CD4-positive, alpha-beta T cell (primary cell): ENCODE measurements around the gene EPHB1. TPM values are rescaled to one million over a fixed set of nuclear protein-coding genes. Genes with fewer than 3 reads are reported as not detected.
"Not testable (repeated sequence)": the region's sequence is repeated elsewhere in the genome, so short reads cannot be mapped to it uniquely, and the experiment has no call there.

Source experiments
- ATAC-seq: fragments of 200-7000 bp; cut with Tn5 transposase; one replicate; pipeline ENCODE4 v1.10.0; 2022; ENCODE audit warnings: mild to moderate bottlenecking; ENCODE audit not compliant: poor library complexity
- CTCF ChIA-PET: fragments of 350-600 bp; sonication (Branson Sonifier 250); formaldehyde crosslinking; loops from one replicate; lab custom pipeline; 2021; ENCODE audit warnings: antibody characterized with exemption, inconsistent platforms; lab: Charles Lee
- POLR2A ChIA-PET: fragments of 350-600 bp; sonication (Branson Sonifier 250); formaldehyde crosslinking; loops from one replicate; lab custom pipeline; 2021; ENCODE audit warnings: antibody characterized with exemption, inconsistent platforms; lab: Charles Lee
- DNase-seq, 14 experiments: peaks; one replicate each; pipeline ENCODE4 v3.0.0-alpha.2; 2013 to 2020; ENCODE audit warnings: mixed read lengths in 2 of 14
- H3K27ac ChIP-seq, 2 donors: one replicate each; pipeline versions ENCODE4 v1.5.1 to v1.7.0; 2013; ENCODE audit warnings: low read length in 2 of 2, low read depth in 1 of 2, mild to moderate bottlenecking in 1 of 2
- H3K27me3 ChIP-seq, 2 experiments: 1 replicate in 1 of 2; 2 replicates in 1 of 2; pipeline versions ENCODE4 v1.6.1 to v1.7.0; 2013; ENCODE audit warnings: low read length in 2 of 2, control low read depth in 1 of 2, mild to moderate bottlenecking in 1 of 2, moderate library complexity in 1 of 2; ENCODE audit not compliant: insufficient read depth in 2 of 2, control insufficient read depth in 1 of 2
- H3K36me3 ChIP-seq: one replicate; pipeline ENCODE4 v1.6.1; 2013; ENCODE audit warnings: low read length, control low read depth; ENCODE audit not compliant: insufficient read depth
- H3K4me1 ChIP-seq: one replicate; pipeline ENCODE4 v1.6.1; 2013; ENCODE audit warnings: low read length, control low read depth; ENCODE audit not compliant: insufficient read depth
- H3K4me3 ChIP-seq: one replicate; pipeline ENCODE4 v1.5.1; 2013; ENCODE audit warnings: mild to moderate bottlenecking, low read length, moderate library complexity
- H3K9me3 ChIP-seq, 2 experiments: 1 replicate in 1 of 2; 2 replicates in 1 of 2; pipeline versions ENCODE4 v1.6.1 to v1.7.0; 2013; ENCODE audit warnings: low read length in 2 of 2, mild to moderate bottlenecking in 2 of 2, control low read depth in 1 of 2, moderate library complexity in 1 of 2; ENCODE audit not compliant: control insufficient read depth in 1 of 2, insufficient read depth in 1 of 2
- H3K27ac Mint-ChIP-seq: one replicate; pipeline ENCODE4 v1.8.0; 2020; ENCODE audit warnings: mixed read lengths
- H3K27me3 Mint-ChIP-seq: one replicate; pipeline ENCODE4 v1.8.0; 2021; ENCODE audit warnings: mixed read lengths
- H3K36me3 Mint-ChIP-seq: one replicate; pipeline ENCODE4 v1.8.0; 2021; ENCODE audit warnings: low read depth, mixed read lengths
- H3K4me1 Mint-ChIP-seq: one replicate; pipeline ENCODE4 v1.8.0; 2021; ENCODE audit warnings: low read depth, mixed read lengths
- H3K4me3 Mint-ChIP-seq: one replicate; pipeline ENCODE4 v1.8.0; 2020; ENCODE audit warnings: mild to moderate bottlenecking, mixed read lengths
- H3K9me3 Mint-ChIP-seq: one replicate; pipeline ENCODE4 v1.8.0; 2020; ENCODE audit warnings: mixed read lengths
- intact Hi-C, 2 experiments: fragments of 100-400 bp; cut with DNase I in 1 of 2; cut with micrococcal nuclease in 1 of 2; formaldehyde crosslinking; loops; one replicate each; pipeline versions ENCODE4 v1.15.1 to v1.9.0; 2023 to 2025; cut with DNase I, micrococcal nuclease
- total RNA-seq, 174 experiments: library from RNA in 2 of 174; stranded (reverse) in 2 of 174; gene quantifications; one replicate each; pipeline ENCODE4 v1.2.3 and lab custom pipeline; 2021 to 2026
- TF ChIP-seq, protein P1 (sequence below): fragments of 200-600 bp; IDR thresholded peaks from one replicate; pipeline ENCODE4 v1.8.0; 2022; ENCODE audit warnings: antibody characterized with exemption, mild to moderate bottlenecking

EPHB1 gene
- total RNA-seq, 2 experiments from 2014 or later: 0.08 to 0.49 TPM

DNA sequence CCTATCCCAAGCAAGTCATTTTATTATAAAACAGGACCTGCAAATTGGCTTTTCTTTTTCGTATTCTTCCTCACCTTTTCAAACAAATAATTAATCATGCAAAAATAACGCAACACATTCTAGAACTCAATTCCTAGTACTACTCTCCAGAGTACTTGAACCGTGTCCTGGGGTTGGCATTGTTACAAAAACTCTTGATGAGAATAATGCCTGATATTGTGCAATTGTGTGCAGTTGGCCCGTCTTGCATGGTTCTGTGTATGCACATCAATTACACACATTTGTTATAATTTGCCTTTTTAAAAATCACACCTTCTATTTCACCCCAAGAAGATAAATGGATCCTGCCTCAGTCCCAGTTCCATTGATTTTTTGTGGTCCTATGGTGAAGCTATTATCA is 205.4 kb downstream of the EPHB1 start:
- intact Hi-C loops: no loop called here
- H3K9me3 ChIP-seq: no peaks in the 10 kb centered on the region
- Mint-ChIP-seq H3K4me3 (no peak overlapping the region), H3K4me1 (no peaks in the 10 kb centered on the region), H3K27me3 (peaks cover 8% of the 10 kb centered on the region), H3K9me3 (no peaks in the 10 kb centered on the region), H3K27ac (no peak overlapping the region), H3K36me3 (no peaks in the 10 kb centered on the region)
- TF ChIP-seq, protein P1, sequence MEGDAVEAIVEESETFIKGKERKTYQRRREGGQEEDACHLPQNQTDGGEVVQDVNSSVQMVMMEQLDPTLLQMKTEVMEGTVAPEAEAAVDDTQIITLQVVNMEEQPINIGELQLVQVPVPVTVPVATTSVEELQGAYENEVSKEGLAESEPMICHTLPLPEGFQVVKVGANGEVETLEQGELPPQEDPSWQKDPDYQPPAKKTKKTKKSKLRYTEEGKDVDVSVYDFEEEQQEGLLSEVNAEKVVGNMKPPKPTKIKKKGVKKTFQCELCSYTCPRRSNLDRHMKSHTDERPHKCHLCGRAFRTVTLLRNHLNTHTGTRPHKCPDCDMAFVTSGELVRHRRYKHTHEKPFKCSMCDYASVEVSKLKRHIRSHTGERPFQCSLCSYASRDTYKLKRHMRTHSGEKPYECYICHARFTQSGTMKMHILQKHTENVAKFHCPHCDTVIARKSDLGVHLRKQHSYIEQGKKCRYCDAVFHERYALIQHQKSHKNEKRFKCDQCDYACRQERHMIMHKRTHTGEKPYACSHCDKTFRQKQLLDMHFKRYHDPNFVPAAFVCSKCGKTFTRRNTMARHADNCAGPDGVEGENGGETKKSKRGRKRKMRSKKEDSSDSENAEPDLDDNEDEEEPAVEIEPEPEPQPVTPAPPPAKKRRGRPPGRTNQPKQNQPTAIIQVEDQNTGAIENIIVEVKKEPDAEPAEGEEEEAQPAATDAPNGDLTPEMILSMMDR: no peak
- DNase-seq: no peak
- H3K27ac ChIP-seq: no peak overlapping the region
- ChIA-PET CTCF (no interaction called here), POLR2A (no interaction called here)
- H3K4me3 ChIP-seq: no peak overlapping the region
- ATAC-seq: no peak
- H3K36me3 ChIP-seq: no peaks in the 10 kb centered on the region
- no peaks in the 10 kb centered on the region for H3K27me3 ChIP-seq
- H3K4me1 ChIP-seq: no peaks in the 10 kb centered on the region

DNA sequence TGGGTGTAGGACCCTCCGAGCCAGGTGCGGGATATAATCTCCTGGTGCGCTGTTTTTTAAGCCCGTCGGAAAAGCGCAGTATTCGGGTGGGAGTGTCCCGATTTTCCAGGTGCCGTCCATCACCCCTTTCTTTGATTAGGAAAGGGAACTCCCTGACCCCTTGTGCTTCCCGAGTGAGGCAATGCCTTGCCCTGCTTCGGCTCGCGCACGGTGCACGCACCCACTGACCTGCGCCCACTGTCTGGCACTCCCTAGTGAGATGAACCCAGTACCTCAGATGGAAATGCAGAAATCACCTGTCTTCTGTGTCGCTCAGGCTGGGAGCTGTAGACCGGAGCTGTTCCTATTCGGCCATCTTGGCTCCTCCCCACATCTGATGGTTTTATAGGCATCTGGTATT is 210.6 kb downstream of the EPHB1 start:
- H3K27me3 ChIP-seq, intact Hi-C loops, POLR2A ChIA-PET, H3K4me3 Mint-ChIP-seq, H3K4me1 ChIP-seq, H3K27ac ChIP-seq, ATAC-seq, H3K36me3 Mint-ChIP-seq, H3K27ac Mint-ChIP-seq, CTCF ChIA-PET, DNase-seq, H3K36me3 ChIP-seq, H3K4me1 Mint-ChIP-seq, H3K27me3 Mint-ChIP-seq, H3K4me3 ChIP-seq, H3K9me3 ChIP-seq, H3K9me3 Mint-ChIP-seq: not testable (repeated sequence)

DNA sequence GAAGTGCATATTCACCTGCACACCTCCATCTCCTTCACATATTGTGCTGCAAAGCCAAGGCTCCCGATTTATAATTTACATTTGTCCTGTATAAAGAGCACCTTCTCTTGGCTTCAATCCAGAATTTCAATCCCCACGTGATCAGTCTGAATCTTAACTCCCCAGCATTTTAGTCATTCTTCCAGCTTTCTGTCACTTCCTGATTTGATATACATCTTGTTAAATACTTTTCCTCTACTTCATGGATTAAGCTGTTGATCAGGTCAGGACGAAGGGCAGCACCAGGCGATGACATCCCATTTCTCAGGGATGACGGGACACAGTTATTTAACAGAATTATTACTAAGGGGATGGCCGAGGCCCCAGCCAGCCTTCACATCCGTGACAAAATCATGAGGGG is 212.5 kb downstream of the EPHB1 start:
- no peak for ATAC-seq
- H3K4me3 ChIP-seq: no peak overlapping the region
- ChIA-PET POLR2A (no interaction called here), CTCF (no interaction called here)
- Mint-ChIP-seq H3K27ac (no peak overlapping the region), H3K36me3 (no peaks in the 10 kb centered on the region), H3K4me1 (no peaks in the 10 kb centered on the region), H3K27me3 (no peaks in the 10 kb centered on the region), H3K4me3 (no peak overlapping the region), H3K9me3 (peaks cover 2% of the 10 kb centered on the region)
- intact Hi-C loops: no loop called here
- H3K36me3 ChIP-seq: no peaks in the 10 kb centered on the region
- H3K4me1 ChIP-seq: no peaks in the 10 kb centered on the region
- TF ChIP-seq, protein P1: no peak
- H3K27ac ChIP-seq: no peak overlapping the region
- no peaks in the 10 kb centered on the region for H3K9me3 ChIP-seq
- no peak for DNase-seq
- no peaks in the 10 kb centered on the region for H3K27me3 ChIP-seq

DNA sequence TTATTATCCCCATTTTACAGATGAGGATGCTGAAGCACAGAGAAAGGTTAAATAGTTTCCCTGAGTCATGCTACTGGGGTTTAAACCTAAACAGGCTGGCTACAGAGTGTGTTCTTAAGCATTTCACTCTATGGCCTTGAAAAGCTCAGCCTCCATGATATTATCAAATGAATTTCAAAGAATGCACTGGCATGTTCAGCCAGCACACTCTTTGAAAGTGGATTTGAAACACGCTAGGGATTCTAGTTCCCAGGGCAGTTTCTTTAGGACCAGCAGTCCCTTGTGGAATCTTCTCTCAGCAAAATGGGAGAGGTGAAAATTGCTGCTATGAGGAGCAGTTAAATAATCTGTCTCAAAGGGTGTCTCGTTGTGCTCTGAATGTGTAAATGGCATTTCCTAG is 213.3 kb downstream of the EPHB1 start:
- intact Hi-C loops: no loop called here
- Histone ChIP-seq H3K27ac (no peak overlapping the region), H3K4me3 (no peak overlapping the region), H3K27me3 (no peaks in the 10 kb centered on the region), H3K4me1 (no peaks in the 10 kb centered on the region), H3K36me3 (no peaks in the 10 kb centered on the region), H3K9me3 (no peaks in the 10 kb centered on the region)
- H3K9me3 Mint-ChIP-seq: peaks cover 2% of the 10 kb centered on the region
- CTCF ChIA-PET: no interaction called here
- H3K27me3 Mint-ChIP-seq: no peaks in the 10 kb centered on the region
- no peak for ATAC-seq
- TF ChIP-seq, protein P1: no peak
- no peaks in the 10 kb centered on the region for H3K4me1 Mint-ChIP-seq
- no peak overlapping the region for H3K4me3 Mint-ChIP-seq
- no peaks in the 10 kb centered on the region for H3K36me3 Mint-ChIP-seq
- no peak for DNase-seq
- H3K27ac Mint-ChIP-seq: no peak overlapping the region
- POLR2A ChIA-PET: no interaction called here
